Measurements from ENCODE around the gene STXBP6.

Gene STXBP6

DNA sequence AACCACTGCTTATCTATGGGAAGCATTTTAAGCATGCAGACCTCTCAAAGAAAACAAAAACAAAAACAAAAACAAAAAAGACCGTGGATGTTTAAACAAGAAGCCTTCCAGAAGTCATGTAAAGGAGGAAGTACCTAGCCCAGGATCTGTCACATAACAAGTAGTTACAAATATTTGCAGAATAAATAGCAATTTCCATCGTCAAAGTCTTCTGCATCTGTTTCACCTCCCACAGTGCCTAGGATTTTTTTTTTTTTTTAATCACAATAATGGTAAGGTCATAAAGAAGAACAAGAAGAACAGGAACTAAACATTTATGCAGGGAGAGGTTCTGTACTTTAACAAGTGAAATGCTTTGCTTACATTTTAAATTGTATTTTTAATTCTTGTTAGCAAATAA is 2.4 kb upstream of the STXBP6 start:
- DNase-seq (ENCODE audit: low read depth), result no peak

DNA sequence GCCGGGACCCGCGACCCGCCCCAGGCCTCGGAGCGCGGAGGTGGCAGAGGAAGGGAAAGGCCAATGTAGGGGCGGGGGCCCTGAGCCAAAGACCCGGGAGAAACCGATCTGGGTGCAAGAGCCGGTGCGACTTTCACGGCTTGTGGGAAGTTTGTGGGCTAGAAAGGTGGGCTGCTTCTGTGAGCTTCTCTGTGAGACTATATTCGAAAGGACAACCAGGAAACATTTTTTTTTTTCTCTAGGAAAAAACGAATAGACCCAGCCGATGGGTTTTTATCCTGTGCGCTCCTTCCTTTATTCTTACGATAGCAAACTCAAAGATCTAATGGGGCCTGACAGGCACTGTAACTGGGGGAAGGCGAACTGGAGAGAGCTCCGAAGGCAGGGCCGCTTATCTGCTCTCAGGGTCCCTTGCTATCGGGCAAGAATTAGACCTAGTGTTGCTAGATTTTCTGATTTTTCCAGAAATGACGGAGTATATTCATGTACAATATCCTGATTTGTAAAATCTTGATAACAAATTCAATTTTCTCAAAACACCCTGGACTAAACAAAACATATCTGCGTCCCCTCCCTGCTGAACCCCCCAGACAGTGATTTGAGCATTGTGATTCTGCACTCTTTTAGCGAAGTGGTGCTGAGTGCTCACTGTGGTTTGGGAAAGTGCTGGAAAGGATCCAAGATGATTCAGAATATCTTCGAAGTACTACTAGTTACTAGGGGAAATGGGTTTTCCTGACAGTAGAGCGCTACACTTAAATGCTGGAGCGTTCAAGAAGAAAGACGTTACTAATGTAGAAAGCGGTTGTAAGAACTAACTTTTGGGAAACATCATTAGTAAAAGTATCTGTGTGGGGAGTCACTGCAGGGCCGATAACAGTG is 563 bp upstream of the STXBP6 start:
- DNase-seq (ENCODE audit: low read depth), result no peak

GRCh38 chr14:25049093-25049567 is 817 bp downstream of the STXBP6 start:
- no peak for DNase-seq (ENCODE audit: low read depth)

- no peak for DNase-seq (ENCODE audit: low read depth)
These were observed 1.6 kb downstream of the STXBP6 start for GRCh38 chr14:25048170-25049016.

GRCh38 chr14:25046301-25046943 is 3.5 kb downstream of the STXBP6 start:
- DNase-seq (ENCODE audit: low read depth), result no peak

DNA sequence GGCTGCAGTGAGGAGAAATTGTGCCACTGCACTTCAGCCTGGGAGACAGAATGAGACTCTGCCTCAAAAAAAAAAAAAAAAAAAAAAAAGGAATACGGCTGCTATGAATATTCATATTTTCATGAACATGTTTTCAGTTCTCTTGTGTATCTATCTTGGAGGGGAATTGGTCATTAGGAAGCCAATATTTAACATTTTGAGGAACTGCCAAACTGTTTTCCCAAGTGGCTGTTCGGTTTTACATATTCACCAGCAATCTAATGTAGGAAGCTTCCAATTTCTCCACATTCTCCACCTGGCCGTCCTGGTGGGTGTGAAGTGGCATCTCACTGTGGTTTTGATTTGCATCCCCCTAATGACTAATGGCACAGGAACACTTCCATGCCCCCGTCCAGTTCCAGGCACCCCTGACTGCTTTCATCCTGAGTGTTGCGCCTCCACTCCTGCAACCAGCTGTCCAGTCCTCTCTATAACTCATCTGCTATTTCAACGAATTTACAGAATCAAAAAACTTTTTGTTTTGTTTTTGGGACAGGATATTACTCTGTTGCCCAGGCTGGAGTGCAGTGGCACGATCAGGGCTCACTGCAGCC is 5.7 kb downstream of the STXBP6 start:
- no peak for DNase-seq (ENCODE audit: low read depth)

DNA sequence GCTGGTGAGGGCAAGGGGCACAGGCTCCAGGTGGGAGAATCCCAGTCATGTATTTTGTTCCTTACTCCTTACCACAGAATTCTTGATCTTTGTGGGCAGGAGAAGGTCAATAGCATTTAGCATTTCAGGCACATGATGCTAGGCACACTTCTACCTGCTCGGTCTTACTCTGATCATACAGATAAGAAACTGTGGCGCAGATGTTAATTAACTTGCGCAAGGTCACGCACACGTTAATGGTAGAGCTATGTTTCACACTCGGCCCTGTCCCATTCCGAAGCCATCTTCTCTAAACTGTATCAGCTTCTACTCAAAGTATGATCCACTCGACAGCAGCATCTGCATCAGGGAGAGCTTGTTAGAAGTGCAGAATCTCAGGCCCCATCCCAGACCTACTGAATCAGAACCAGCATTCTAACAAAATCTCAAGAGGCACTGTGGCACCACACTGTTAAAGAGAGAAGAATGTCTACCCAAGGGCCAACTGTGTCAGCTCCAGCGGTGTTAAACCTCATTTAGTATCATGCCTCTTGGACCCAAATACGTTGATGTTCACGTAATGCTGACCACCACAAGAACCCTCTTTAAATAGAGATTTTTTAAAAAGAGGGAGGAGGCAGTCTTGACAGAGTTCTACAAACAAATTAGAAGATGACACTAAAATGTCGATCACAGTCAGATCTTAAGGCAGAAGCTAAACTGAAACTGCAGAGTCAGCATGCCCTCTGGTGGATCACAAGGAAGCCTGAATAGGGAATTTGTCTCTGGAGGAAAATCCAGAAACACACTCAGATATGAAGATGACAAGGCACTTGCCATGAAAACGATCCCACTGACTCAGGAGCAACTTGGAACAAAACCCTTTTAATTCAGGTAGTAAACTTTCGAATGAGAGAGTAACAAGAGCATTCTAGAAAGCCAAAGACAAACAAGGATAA is 7.3 kb downstream of the STXBP6 start:
- no peak for DNase-seq (ENCODE audit: low read depth)

DNA sequence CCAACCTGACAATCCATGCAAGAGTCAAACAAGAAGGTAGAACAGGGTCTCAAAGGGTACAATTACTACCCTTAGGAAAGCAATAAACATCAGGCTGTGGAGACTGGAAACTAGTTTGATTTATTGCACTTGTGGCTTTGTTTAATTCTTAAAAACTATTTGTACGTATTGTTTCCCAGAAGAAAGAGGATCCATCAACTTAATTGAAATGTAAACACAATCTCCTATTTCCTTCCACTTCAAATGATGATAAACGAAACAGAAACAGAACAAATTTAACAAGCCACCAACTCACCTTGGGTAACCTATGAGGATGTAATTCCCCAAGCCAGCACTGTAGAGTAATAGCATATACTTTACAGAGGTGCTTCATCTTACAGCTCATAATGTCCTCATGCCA is 8.0 kb downstream of the STXBP6 start:
- DNase-seq (ENCODE audit: low read depth), result no peak

- no peak for DNase-seq (ENCODE audit: low read depth)
These were observed 8.5 kb downstream of the STXBP6 start for GRCh38 chr14:25041484-25041883.

- no peak for DNase-seq (ENCODE audit: low read depth)
These were observed 10.0 kb downstream of the STXBP6 start for GRCh38 chr14:25039933-25040332.

- no peak for DNase-seq (ENCODE audit: low read depth)
These were observed 11.8 kb downstream of the STXBP6 start for GRCh38 chr14:25038044-25038668.

GRCh38 chr14:25037032-25037431 is 12.9 kb downstream of the STXBP6 start:
- no peak for DNase-seq (ENCODE audit: low read depth)

GRCh38 chr14:25034803-25035681 is 14.9 kb downstream of the STXBP6 start:
- DNase-seq (ENCODE audit: low read depth), result no peak

- DNase-seq (ENCODE audit: low read depth), result no peak
These were observed 16.6 kb downstream of the STXBP6 start for GRCh38 chr14:25033358-25033757.

GRCh38 chr14:25032092-25032784 is 17.7 kb downstream of the STXBP6 start:
- DNase-seq (ENCODE audit: low read depth), result no peak

DNA sequence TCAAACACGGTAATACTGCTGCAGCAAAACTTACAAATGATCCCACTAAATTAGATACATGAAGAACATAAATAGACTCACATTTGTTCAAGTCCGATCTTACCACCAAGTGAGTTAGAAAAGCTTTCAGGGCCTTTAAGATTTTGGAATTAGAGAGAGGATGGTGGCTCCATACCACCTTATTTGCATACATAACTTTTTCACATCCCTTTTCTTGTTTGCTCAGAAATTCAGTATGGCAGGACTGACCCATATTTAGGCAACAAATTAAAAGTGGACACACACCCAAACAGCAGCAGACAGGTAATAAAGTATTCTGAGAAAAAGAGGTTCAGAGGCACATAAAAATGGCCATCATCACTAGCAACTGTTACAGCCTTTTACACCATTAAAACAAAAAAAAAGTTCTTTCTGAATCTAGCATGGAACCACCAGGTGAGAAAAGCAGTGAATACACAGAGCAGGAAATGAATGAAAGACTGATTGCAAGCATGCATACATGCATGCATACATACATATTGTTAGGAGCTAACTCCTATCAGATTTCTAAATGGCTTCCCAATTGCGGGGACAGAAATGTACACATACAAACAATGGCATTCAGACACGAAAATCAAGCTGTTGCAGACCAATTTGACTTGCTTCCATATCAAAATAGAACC is 23.3 kb downstream of the STXBP6 start:
- DNase-seq (ENCODE audit: low read depth), result no peak

- DNase-seq (ENCODE audit: low read depth), result no peak
These were observed 30.1 kb downstream of the STXBP6 start for GRCh38 chr14:25019892-25020291.

DNA sequence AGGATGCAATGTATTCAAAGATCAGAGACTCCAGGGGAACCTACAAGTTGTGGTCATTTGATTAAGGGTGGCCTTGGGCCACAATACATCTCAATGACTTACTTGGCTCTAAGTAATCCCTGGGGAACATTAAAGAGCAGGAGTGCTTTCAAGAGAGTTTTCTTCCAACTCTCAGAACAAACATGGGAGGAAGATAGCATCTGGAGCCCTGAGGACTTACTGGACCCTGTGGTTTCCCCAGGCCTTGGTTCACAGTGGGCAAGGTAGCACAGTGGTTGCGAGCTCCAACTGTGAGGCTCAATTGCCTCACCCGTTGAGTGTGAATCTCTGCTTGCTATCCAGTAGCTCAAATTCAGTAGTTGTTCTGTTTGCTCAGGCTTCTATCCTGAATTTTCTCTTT is 32.4 kb downstream of the STXBP6 start:
- DNase-seq (ENCODE audit: low read depth), result no peak

Measured in GM04504 (cell line).